K562 (cell line): Measurements from ENCODE around the gene PARP4. TPM values are rescaled to one million over a fixed set of nuclear protein-coding genes. Genes with fewer than 3 reads are reported as not detected.

Source experiments
- ATAC-seq: fragments of 200-7000 bp; cut with Tn5 transposase; 3 replicates; pipeline ENCODE4 v1.9.1; 2020; ENCODE audit warnings: moderate library complexity
- BruUV-seq: library from RNA; stranded (reverse); fragments of 400-500 nt; replicated peaks from 2 replicates; lab custom pipeline; 2021; lab: Mats Ljungman, UMichigan
- CTCF ChIA-PET: fragments of 300-600 bp; formaldehyde crosslinking; extraction: SDS; loops from one replicate; lab custom pipeline; 2021; ENCODE audit warnings: low intra/inter-chr PET ratio; lab: Yijun Ruan, JAX
- POLR2A ChIA-PET: fragments of 300-600, 350-650 bp; sonication (Branson Sonifier 250); formaldehyde crosslinking; extraction: SDS; loops from one replicate; lab custom pipeline; 2021; ENCODE audit warnings: antibody characterized with exemption, inconsistent platforms; lab: Yijun Ruan, JAX
- DNase-seq, 4 experiments: peaks; one replicate each; pipeline versions ENCODE4 v3.0.0 to v3.0.0-alpha.2; 2011 to 2018; ENCODE audit warnings: low spot score in 3 of 4, mixed read lengths in 3 of 4; ENCODE audit errors: extremely low read depth in 1 of 4
- FAIRE-seq: peaks from 2 replicates; lab custom pipeline; 2011; peaks lifted over from hg19 to GRCh38; lab: Jason Lieb, UNC
- H2AFZ ChIP-seq: 2 replicates; pipeline ENCODE4 v1.6.0; 2011; ENCODE audit warnings: low read depth, low read length, control low read depth, inconsistent platforms
- H3K27ac ChIP-seq: fragments of 200-600 bp; 3 replicates; pipeline ENCODE4 v1.8.0; 2011; ENCODE audit warnings: low read depth, mild to moderate bottlenecking, control low read depth, inconsistent platforms, low read length, moderate library complexity, mixed read lengths; ENCODE audit errors: extremely low read depth
- H3K27me3 ChIP-seq, 2 experiments: fragments of 300-600 bp in 1 of 2; 2 replicates in 1 of 2; 3 replicates in 1 of 2; pipeline versions ENCODE4 v1.6.0 to v1.8.0; 2011; ENCODE audit warnings: inconsistent platforms in 2 of 2, low read length in 2 of 2, mild to moderate bottlenecking in 1 of 2, mixed read lengths in 1 of 2, moderate library complexity in 1 of 2; ENCODE audit not compliant: control insufficient read depth in 2 of 2, insufficient read depth in 2 of 2
- H3K36me3 ChIP-seq: fragments of 300-600 bp; 3 replicates; pipeline ENCODE4 v1.8.0; 2011; ENCODE audit warnings: mild to moderate bottlenecking, low read length, inconsistent platforms; ENCODE audit not compliant: control insufficient read depth, insufficient read depth
- H3K4me1 ChIP-seq, 2 experiments: fragments of 200-600 bp in 1 of 2; replicated peaks in 1 of 2; 2 replicates in 1 of 2; 3 replicates in 1 of 2; pipeline versions ENCODE4 v1.5.1 to v1.8.0; 2011; ENCODE audit warnings: inconsistent platforms in 2 of 2, low read length in 2 of 2, mild to moderate bottlenecking in 1 of 2, mixed read lengths in 1 of 2, moderate library complexity in 1 of 2; ENCODE audit not compliant: control insufficient read depth in 2 of 2, insufficient read depth in 2 of 2
- H3K4me2 ChIP-seq: 2 replicates; pipeline ENCODE4 v1.6.1; 2011; ENCODE audit warnings: low read length, control low read depth, inconsistent platforms, mixed read lengths; ENCODE audit not compliant: insufficient read depth
- H3K4me3 ChIP-seq: fragments of 200-600 bp; sonication (generic), shearing (Covaris generic); 2 replicates; pipeline ENCODE4 v1.5.1; 2016; ENCODE audit warnings: control low read depth, inconsistent platforms
- H3K79me2 ChIP-seq: fragments of 200-600 bp; 3 replicates; pipeline ENCODE4 v1.8.0; 2011; ENCODE audit warnings: low read length, inconsistent platforms; ENCODE audit not compliant: control insufficient read depth, insufficient read depth
- H3K9ac ChIP-seq, 2 experiments: 2 replicates each; pipeline versions ENCODE4 v1.6.0 to v1.6.1; 2011; ENCODE audit warnings: low read depth in 2 of 2, low read length in 2 of 2, control low read depth in 1 of 2, inconsistent platforms in 1 of 2, mild to moderate bottlenecking in 1 of 2, mixed read lengths in 1 of 2; ENCODE audit not compliant: insufficient read depth in 1 of 2
- H3K9me1 ChIP-seq: one replicate; pipeline ENCODE4 v1.6.0; 2011; ENCODE audit warnings: inconsistent platforms, mild to moderate bottlenecking, low read length, moderate library complexity; ENCODE audit not compliant: control insufficient read depth, insufficient read depth
- H3K9me3 ChIP-seq: replicated peaks from 2 replicates; pipeline ENCODE4 v1.5.1; 2011; ENCODE audit warnings: low read depth, low read length, inconsistent platforms; ENCODE audit not compliant: control insufficient read depth, insufficient read depth
- H4K20me1 ChIP-seq: replicated peaks from 2 replicates; pipeline ENCODE4 v1.6.1; 2011; ENCODE audit warnings: low read length, inconsistent platforms, mixed read lengths; ENCODE audit not compliant: control insufficient read depth, insufficient read depth
- CBFA2T3 ChIP-seq: fragments of 450-650 bp; IDR thresholded peaks from 2 replicates; pipeline ENCODE4 v1.6.1; 2017
- CREB1 ChIP-seq, 2 experiments: sonication (generic) in 1 of 2; formaldehyde crosslinking in 1 of 2; IDR thresholded peaks; 2 replicates each; pipeline versions ENCODE4 v1.6.1 to v1.8.0; 2012 to 2022; ENCODE audit warnings: inconsistent platforms in 1 of 2, mild to moderate bottlenecking in 1 of 2, missing genetic modification reagents in 1 of 2, moderate library complexity in 1 of 2
- NFIC ChIP-seq: fragments of 450-650 bp; IDR thresholded peaks from 2 replicates; pipeline ENCODE4 v1.6.1; 2017; ENCODE audit warnings: mild to moderate bottlenecking, inconsistent platforms
- RBBP5 ChIP-seq: fragments of 200-600 bp; sonication (generic); IDR thresholded peaks from 2 replicates; pipeline ENCODE4 v1.6.1; 2012; ENCODE audit warnings: borderline replicate concordance, mild to moderate bottlenecking, low read length, control low read depth, inconsistent platforms; ENCODE audit not compliant: insufficient read depth, poor library complexity, severe bottlenecking
- RBM17 ChIP-seq: fragments of 200-400 bp; formaldehyde crosslinking; IDR thresholded peaks from 2 replicates; pipeline ENCODE4 v1.6.1; 2017; ENCODE audit warnings: low read depth, mild to moderate bottlenecking, low read length, borderline replicate concordance
- ZNF197 ChIP-seq: fragments of 200-800 bp; sonication (Bioruptor generic); IDR thresholded peaks from 2 replicates; pipeline ENCODE4 v1.6.1; 2016; ENCODE audit warnings: low read depth, missing genetic modification characterization, missing compliant biosample characterization
- WGBS: fragments of 100-300 bp; shearing (Covaris generic); methylation state at CpG from one replicate; pipeline ENCODE4 v1.1.6; 2016; ENCODE audit warnings: low coverage, mixed read lengths; ENCODE audit not compliant: insufficient coverage; ENCODE audit errors: missing lambda C conversion rate; 5-methylcytosine and 5-hydroxymethylcytosine counted together
- in situ Hi-C: fragments of 300-500 bp; cut with MboI; formaldehyde crosslinking; loops from 4 replicates; pipeline ENCODE4 v1.15.0; 2018; ENCODE audit warnings: inconsistent platforms, mixed read lengths
- intact Hi-C: fragments of 100-400 bp; cut with micrococcal nuclease; formaldehyde crosslinking; loops from 2 replicates; pipeline ENCODE4 v1.14.2; 2022
- polyA plus RNA-seq, 8 experiments: library from polyadenylated mRNA; depleted of rRNA in 4 of 8; stranded (reverse) in 5 of 8; unstranded in 3 of 8; fragments of >200 nt; fragmentation: Nextera tagmentation in 2 of 8; fragmentation: Illumina TruSeq in 1 of 8; extraction: Ambion mirVana in 2 of 8; extraction: Trizol in 1 of 8; gene quantifications; 2 replicates each; pipeline versions ENCODE4 v1.2.1 to v1.2.3, GENCODE V29; 2011 to 2014; ENCODE audit warnings: inconsistent platforms in 1 of 8, missing spikeins in 1 of 8
- total RNA-seq, 7 experiments: library from RNA; depleted of rRNA in 6 of 7; stranded (reverse); fragments of >200 nt in 6 of 7; fragmentation: Illumina TruSeq in 2 of 7; extraction: Trizol in 2 of 7; gene quantifications; 2 replicates each; pipeline versions ENCODE4 v1.2.1 to v1.2.3, GENCODE V29; 2011 to 2021; ENCODE audit warnings: low replicate concordance in 1 of 7

The PARP4 gene
- total and polyA plus RNA-seq, 9 of the 15 experiments (the other 6 are each of a cell fraction or from before 2014, with no cell fraction given) = 6.3 to 26.3 (median 18.8) TPM

GRCh38 chr13:24500977-24501376 is 11.6 kb downstream of the PARP4 start:
- WGBS = 11% methylated on average over 2 of the region's 2 CpGs
- Histone ChIP-seq H3K4me3 (no peak overlapping the region), H3K4me1 (peaks cover 6 to 26% of the 10 kb centered on the region in 2 experiments), H2AFZ (no peak overlapping the region), H3K9me3 (no peaks in the 10 kb centered on the region), H3K27me3 (no peaks in the 10 kb centered on the region), H3K9ac (no peak overlapping the region), H3K36me3 (peaks cover 31% of the 10 kb centered on the region; the same call in 2 of the 3 replicates), H3K27ac (no peak overlapping the region), H3K79me2 (peaks cover 11% of the 10 kb centered on the region; the same call in 1 of the 3 replicates)
- intact Hi-C loops (no loop called here), in situ Hi-C loops (no loop called here)
- ATAC-seq (no peak), FAIRE-seq (no peak)
- BruUV-seq = no TSS peak
- POLR2A ChIA-PET = no interaction called here
- CTCF ChIA-PET = no interaction called here
- TF ChIP-seq RBM17 (no peak), CBFA2T3 (peak; percentile 31; the same call in 1 of the 2 replicates), RBBP5 (no peak), ZNF197 (CRISPR knock-in tag) (no peak), CREB1 (IDR thresholded peaks at IDR 0.05) (no peak), CREB1 (CRISPR knock-in tag; IDR thresholded peaks at IDR 0.05) (no peak), NFIC (peak; percentile 61)
- TF ChIP-seq, all 486 proteins: peak for 2
- Histone ChIP-seq H4K20me1 (peaks cover 6% of the 10 kb centered on the region; the same call in 1 of the 2 replicates), H3K9me1 (no peaks in the 10 kb centered on the region), H3K4me2 (no peak overlapping the region)
- DNase-seq = peak in 2 of 4 experiments; percentile 9 to 25
